ENCODE measurements around the gene SOX9. TPM values are rescaled to one million over a fixed set of nuclear protein-coding genes. Genes with fewer than 3 reads are reported as not detected.

The SOX9 gene
- total RNA-seq, 6 experiments from 2014 or later = 0.71 to 4.2 (median 1.00) TPM

GRCh38 chr17:72093707-72094106 lies 27.1 kb upstream of the SOX9 start:
- Mint-ChIP-seq H3K27me3 (ENCODE audit: insufficient read depth) (peaks cover 4% of the 10 kb centered on the region), H3K4me3 (no peak overlapping the region), H3K36me3 (ENCODE audit: low read depth) (no peaks in the 10 kb centered on the region), H3K4me1 (ENCODE audit: low read depth) (no peaks in the 10 kb centered on the region), H3K27ac (no peak overlapping the region), H3K9me3 (peaks cover 7% of the 10 kb centered on the region; the same call in 1 of the 2 replicates)
- no peak for TF ChIP-seq CTCF (IDR thresholded peaks at IDR 0.05)
- DNase-seq = no peak

- no peak overlapping the region for H3K4me3 Mint-ChIP-seq
- DNase-seq = no peak
- no peak overlapping the region for H3K27ac Mint-ChIP-seq
- TF ChIP-seq CTCF (IDR thresholded peaks at IDR 0.05) = no peak
- H3K27me3 Mint-ChIP-seq (ENCODE audit: insufficient read depth) = peaks cover 4% of the 10 kb centered on the region
- no peaks in the 10 kb centered on the region for H3K4me1 Mint-ChIP-seq (ENCODE audit: low read depth)
- H3K36me3 Mint-ChIP-seq (ENCODE audit: low read depth) = no peaks in the 10 kb centered on the region
- H3K9me3 Mint-ChIP-seq = peaks cover 7% of the 10 kb centered on the region; the same call in 1 of the 2 replicates
These were observed 25.5 kb upstream of the SOX9 start for GRCh38 chr17:72095316-72095715.

DNA sequence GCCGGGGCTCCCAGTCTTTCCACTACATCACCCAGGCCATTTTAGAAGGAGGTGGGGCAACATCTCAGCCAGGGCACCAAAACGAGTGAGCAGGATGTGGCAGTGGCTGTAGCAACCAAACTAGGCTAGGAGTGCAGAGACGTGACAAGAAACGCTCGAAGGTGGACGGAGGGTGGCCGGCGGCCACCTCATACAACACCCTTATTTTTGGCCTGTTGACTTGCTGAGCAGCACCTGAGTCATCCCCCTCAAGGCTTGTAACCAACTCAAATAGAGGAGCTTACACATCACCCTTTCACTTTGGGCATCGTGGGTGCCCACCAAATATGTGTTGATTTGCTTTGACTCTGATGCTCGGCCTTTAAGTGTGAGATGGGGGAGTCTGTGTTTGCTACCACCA lies 23.7 kb upstream of the SOX9 start:
- peaks cover 14% of the 10 kb centered on the region for H3K27me3 Mint-ChIP-seq (ENCODE audit: insufficient read depth)
- no peak overlapping the region for H3K27ac Mint-ChIP-seq
- peaks cover 7% of the 10 kb centered on the region; the same call in 1 of the 2 replicates for H3K9me3 Mint-ChIP-seq
- no peak for TF ChIP-seq CTCF (IDR thresholded peaks at IDR 0.05)
- no peaks in the 10 kb centered on the region for H3K36me3 Mint-ChIP-seq (ENCODE audit: low read depth)
- H3K4me1 Mint-ChIP-seq (ENCODE audit: low read depth) = no peaks in the 10 kb centered on the region
- no peak overlapping the region for H3K4me3 Mint-ChIP-seq
- DNase-seq = no peak

GRCh38 chr17:72099919-72100318 lies 20.9 kb upstream of the SOX9 start:
- TF ChIP-seq CTCF (IDR thresholded peaks at IDR 0.05) = no peak
- no peak overlapping the region for H3K27ac Mint-ChIP-seq
- H3K4me1 Mint-ChIP-seq (ENCODE audit: low read depth) = no peaks in the 10 kb centered on the region
- H3K9me3 Mint-ChIP-seq = peaks cover 7% of the 10 kb centered on the region; the same call in 1 of the 2 replicates
- no peak for DNase-seq
- H3K36me3 Mint-ChIP-seq (ENCODE audit: low read depth) = no peaks in the 10 kb centered on the region
- peaks cover 20% of the 10 kb centered on the region for H3K27me3 Mint-ChIP-seq (ENCODE audit: insufficient read depth)
- H3K4me3 Mint-ChIP-seq = no peak overlapping the region

DNA sequence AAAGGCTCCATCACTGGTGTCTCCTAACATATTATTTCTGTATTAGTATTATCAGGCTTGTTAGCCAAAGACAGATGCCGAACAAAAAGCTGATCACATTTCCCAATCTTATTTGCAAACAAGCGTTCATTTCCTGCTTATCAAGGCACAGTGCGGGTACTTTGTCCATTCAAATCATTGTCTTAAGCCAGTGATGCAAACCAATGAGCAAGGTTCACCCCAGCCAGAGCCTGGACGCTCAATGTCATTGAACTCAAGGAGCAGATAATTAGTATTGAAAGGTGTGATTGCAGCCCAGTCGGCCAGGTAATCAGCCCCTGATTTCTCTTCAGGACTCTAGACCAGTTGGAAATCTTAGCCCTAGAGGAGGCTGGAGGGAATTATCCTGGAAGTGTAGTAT lies 20.4 kb upstream of the SOX9 start:
- H3K27ac Mint-ChIP-seq = no peak overlapping the region
- H3K36me3 Mint-ChIP-seq (ENCODE audit: low read depth) = no peaks in the 10 kb centered on the region
- peaks cover 21% of the 10 kb centered on the region for H3K27me3 Mint-ChIP-seq (ENCODE audit: insufficient read depth)
- peaks cover 7% of the 10 kb centered on the region; the same call in 1 of the 2 replicates for H3K9me3 Mint-ChIP-seq
- TF ChIP-seq CTCF (IDR thresholded peaks at IDR 0.05) = no peak
- no peak overlapping the region for H3K4me3 Mint-ChIP-seq
- H3K4me1 Mint-ChIP-seq (ENCODE audit: low read depth) = no peaks in the 10 kb centered on the region
- no peak for DNase-seq

GRCh38 chr17:72101526-72101925 lies 19.3 kb upstream of the SOX9 start:
- TF ChIP-seq CTCF (IDR thresholded peaks at IDR 0.05) = no peak
- Mint-ChIP-seq H3K4me1 (ENCODE audit: low read depth) (no peaks in the 10 kb centered on the region), H3K9me3 (peaks cover 7% of the 10 kb centered on the region; the same call in 1 of the 2 replicates), H3K36me3 (ENCODE audit: low read depth) (no peaks in the 10 kb centered on the region), H3K27ac (no peak overlapping the region), H3K4me3 (no peak overlapping the region), H3K27me3 (ENCODE audit: insufficient read depth) (peaks cover 18% of the 10 kb centered on the region)
- no peak for DNase-seq

Measured in HFFc6 (cell line).